Neuronal stem cell (in vitro differentiated cells): ENCODE data around the gene ATG10.
"Not testable (repeated sequence)": the region's sequence is repeated elsewhere in the genome, so short reads cannot be mapped to it uniquely, and the experiment has no call there.

Experiments used
- DNase-seq: peaks from one replicate; pipeline ENCODE4 v3.0.0-alpha.2; 2013; ENCODE audit warnings: low spot score
- H2AFZ ChIP-seq: one replicate; pipeline ENCODE4 v1.6.1; 2013; ENCODE audit warnings: mild to moderate bottlenecking, low read length, inconsistent platforms
- H2AK5ac ChIP-seq: 2 replicates; pipeline ENCODE4 v1.6.1; 2013; ENCODE audit warnings: low read depth, mild to moderate bottlenecking, inconsistent platforms, low read length, moderate library complexity, mixed read lengths
- H2BK120ac ChIP-seq: 2 replicates; pipeline ENCODE4 v1.6.1; 2013; ENCODE audit warnings: low read depth, mild to moderate bottlenecking, inconsistent platforms, low read length, moderate library complexity, mixed read lengths
- H2BK12ac ChIP-seq: one replicate; pipeline ENCODE4 v1.6.1; 2013; ENCODE audit warnings: low read length, inconsistent platforms
- H2BK15ac ChIP-seq: 2 replicates; pipeline ENCODE4 v1.6.1; 2013; ENCODE audit warnings: mild to moderate bottlenecking, low read length, inconsistent platforms, mixed read lengths
- H2BK5ac ChIP-seq: one replicate; pipeline ENCODE4 v1.6.1; 2013; ENCODE audit warnings: inconsistent platforms, mild to moderate bottlenecking, low read length, moderate library complexity
- H3K14ac ChIP-seq: one replicate; pipeline ENCODE4 v1.6.1; 2013; ENCODE audit warnings: low read length, inconsistent platforms
- H3K18ac ChIP-seq: 2 replicates; pipeline ENCODE4 v1.6.1; 2013; ENCODE audit warnings: low read length, inconsistent platforms
- H3K23ac ChIP-seq: 2 replicates; pipeline ENCODE4 v1.6.1; 2013; ENCODE audit warnings: low read depth, mild to moderate bottlenecking, mixed read lengths, low read length, inconsistent platforms; ENCODE audit not compliant: poor library complexity
- H3K27ac ChIP-seq: replicated peaks from 3 replicates; pipeline ENCODE4 v1.5.1; 2013; ENCODE audit warnings: low read length, inconsistent platforms
- H3K27me3 ChIP-seq, 3 experiments: 2 replicates each; pipeline ENCODE4 v1.6.1; 2013; ENCODE audit warnings: low read length in 3 of 3, mild to moderate bottlenecking in 2 of 3, inconsistent platforms in 1 of 3, low read depth in 1 of 3, mixed read lengths in 1 of 3, moderate library complexity in 1 of 3; ENCODE audit not compliant: control insufficient read depth in 3 of 3, insufficient read depth in 3 of 3
- H3K36me3 ChIP-seq, 2 donors: replicated peaks in 1 of 2; 2 replicates each; pipeline ENCODE4 v1.6.1; 2013; ENCODE audit warnings: low read length in 2 of 2; ENCODE audit not compliant: control insufficient read depth in 2 of 2, insufficient read depth in 2 of 2
- H3K4ac ChIP-seq: 2 replicates; pipeline ENCODE4 v1.6.1; 2013; ENCODE audit warnings: inconsistent platforms, mild to moderate bottlenecking, low read length, moderate library complexity
- H3K4me1 ChIP-seq, 2 donors: 1 replicate in 1 of 2; 2 replicates in 1 of 2; pipeline ENCODE4 v1.6.1; 2013; ENCODE audit warnings: low read length in 2 of 2, low read depth in 1 of 2; ENCODE audit not compliant: control insufficient read depth in 2 of 2, insufficient read depth in 1 of 2
- H3K4me2 ChIP-seq: one replicate; pipeline ENCODE4 v1.6.1; 2013; ENCODE audit warnings: mild to moderate bottlenecking, low read length, inconsistent platforms; ENCODE audit not compliant: insufficient read depth, poor library complexity, severe bottlenecking
- H3K4me3 ChIP-seq, 2 donors: 2 replicates each; pipeline ENCODE4 v1.5.1; 2013; ENCODE audit warnings: low read length in 2 of 2, mild to moderate bottlenecking in 2 of 2, inconsistent platforms in 1 of 2, moderate library complexity in 1 of 2
- H3K79me1 ChIP-seq: one replicate; pipeline ENCODE4 v1.6.1; 2013; ENCODE audit warnings: low read depth, mild to moderate bottlenecking, inconsistent platforms, low read length, moderate library complexity
- H3K9ac ChIP-seq: one replicate; pipeline ENCODE4 v1.6.1; 2013; ENCODE audit warnings: mild to moderate bottlenecking, low read depth, low read length, inconsistent platforms; ENCODE audit not compliant: poor library complexity
- H3K9me3 ChIP-seq, 2 donors: replicated peaks in 1 of 2; 2 replicates each; pipeline versions ENCODE3 to v1.6.1; 2013; ENCODE audit warnings: low read length in 2 of 2, mild to moderate bottlenecking in 2 of 2, inconsistent platforms in 1 of 2, low read depth in 1 of 2, mixed read lengths in 1 of 2, moderate library complexity in 1 of 2; ENCODE audit not compliant: control insufficient read depth in 2 of 2, insufficient read depth in 1 of 2
- H4K8ac ChIP-seq: one replicate; pipeline ENCODE4 v1.6.1; 2013; ENCODE audit warnings: low read depth, mild to moderate bottlenecking, inconsistent platforms, low read length, moderate library complexity
- H4K91ac ChIP-seq: one replicate; pipeline ENCODE4 v1.6.1; 2013; ENCODE audit warnings: low read length, low read depth, mild to moderate bottlenecking, inconsistent platforms; ENCODE audit not compliant: poor library complexity
- WGBS, 2 donors: extraction: QIAGEN DNeasy Blood & Tissue Kit; methylation state at CpG; one replicate each; pipeline ENCODE4 v1.1.7; 2013; ENCODE audit warnings: missing lambda C conversion rate in 2 of 2, mixed read lengths in 1 of 2; ENCODE audit not compliant: insufficient read length in 2 of 2, insufficient replicate concordance in 1 of 2; ENCODE audit errors: extremely low coverage in 2 of 2; 5-methylcytosine and 5-hydroxymethylcytosine counted together

ATG10 gene

DNA sequence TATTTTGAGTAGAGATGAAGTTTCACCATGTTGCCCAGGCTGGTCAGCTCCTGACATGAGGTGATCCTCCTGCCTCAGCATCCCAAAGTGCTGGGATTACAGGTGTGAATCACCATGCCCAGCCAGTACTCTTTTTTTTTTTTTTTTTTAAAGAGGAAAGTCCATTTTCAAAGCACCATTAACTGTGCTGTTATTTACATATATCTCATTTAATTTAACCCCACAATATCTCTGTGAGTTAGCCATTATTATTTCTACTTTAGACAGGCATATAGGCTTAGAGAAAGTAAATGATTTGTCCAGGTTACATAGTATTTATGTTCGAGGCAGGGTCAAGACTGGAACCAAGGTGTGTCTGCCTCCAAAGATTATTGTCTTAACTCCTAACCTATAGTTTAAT lies 50.7 kb downstream of the ATG10 start:
- WGBS, 2 donors: no CpG with 5 or more reads among the region's 1 CpG
- Histone ChIP-seq H3K4me1 (peaks cover 4 to 7% of the 10 kb centered on the region in 2 donors), H3K27me3 (no peaks in the 10 kb centered on the region), H3K36me3 (no peaks in the 10 kb centered on the region), H4K91ac (no peak overlapping the region), H3K79me1 (no peaks in the 10 kb centered on the region), H3K18ac (no peak overlapping the region), H3K27ac (no peak overlapping the region), H2BK12ac (no peak overlapping the region), H2AFZ (no peak overlapping the region), H3K23ac (no peak overlapping the region), H2BK15ac (no peak overlapping the region), H2BK5ac (no peak overlapping the region), H4K8ac (no peak overlapping the region), H2BK120ac (no peak overlapping the region), H3K9me3 (no peaks in the 10 kb centered on the region), H3K4ac (no peak overlapping the region), H3K4me2 (no peak overlapping the region), H3K9ac (no peak overlapping the region), H3K4me3 (no peak overlapping the region), H2AK5ac (no peak overlapping the region), H3K14ac (no peak overlapping the region)
- no peak for DNase-seq

DNA sequence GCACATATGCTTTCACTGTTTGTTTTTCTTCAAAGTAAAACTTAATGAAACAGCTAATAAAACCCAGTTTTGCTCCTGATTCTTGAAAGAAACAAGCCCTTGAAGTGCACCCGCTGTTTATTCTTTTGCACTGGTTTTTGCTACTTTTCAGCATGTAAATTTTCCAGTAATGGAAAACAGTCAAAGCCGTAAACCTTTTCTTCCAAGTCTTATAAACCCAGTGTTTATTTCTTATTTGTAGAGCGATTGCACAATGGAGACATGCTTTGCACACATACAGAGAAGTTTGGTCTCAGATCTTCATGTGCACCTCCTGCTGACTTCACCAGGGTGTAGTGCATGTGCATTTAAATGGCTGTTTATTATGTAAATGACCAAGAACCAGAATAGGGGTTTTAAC lies 51.8 kb downstream of the ATG10 start:
- H3K4ac ChIP-seq: no peak overlapping the region
- no peak overlapping the region for H3K23ac ChIP-seq
- H3K9ac ChIP-seq: no peak overlapping the region
- H3K4me1 ChIP-seq: peaks cover 2 to 7% of the 10 kb centered on the region in 2 donors
- no peak overlapping the region for H2AFZ ChIP-seq
- no peak overlapping the region for H2BK15ac ChIP-seq
- H3K27me3 ChIP-seq: no peaks in the 10 kb centered on the region
- H2AK5ac ChIP-seq: no peak overlapping the region
- H3K79me1 ChIP-seq: no peaks in the 10 kb centered on the region
- H3K14ac ChIP-seq: no peak overlapping the region
- no peak overlapping the region for H3K4me3 ChIP-seq
- no peaks in the 10 kb centered on the region for H3K36me3 ChIP-seq
- H4K8ac ChIP-seq: no peak overlapping the region
- no peak for DNase-seq
- no CpG with 5 or more reads among the region's 3 CpGs for WGBS, 2 donors
- H2BK120ac ChIP-seq: no peak overlapping the region
- no peak overlapping the region for H2BK5ac ChIP-seq
- H3K18ac ChIP-seq: no peak overlapping the region
- H4K91ac ChIP-seq: no peak overlapping the region
- H2BK12ac ChIP-seq: no peak overlapping the region
- H3K4me2 ChIP-seq: no peak overlapping the region
- H3K27ac ChIP-seq: no peak overlapping the region
- no peaks in the 10 kb centered on the region for H3K9me3 ChIP-seq

DNA sequence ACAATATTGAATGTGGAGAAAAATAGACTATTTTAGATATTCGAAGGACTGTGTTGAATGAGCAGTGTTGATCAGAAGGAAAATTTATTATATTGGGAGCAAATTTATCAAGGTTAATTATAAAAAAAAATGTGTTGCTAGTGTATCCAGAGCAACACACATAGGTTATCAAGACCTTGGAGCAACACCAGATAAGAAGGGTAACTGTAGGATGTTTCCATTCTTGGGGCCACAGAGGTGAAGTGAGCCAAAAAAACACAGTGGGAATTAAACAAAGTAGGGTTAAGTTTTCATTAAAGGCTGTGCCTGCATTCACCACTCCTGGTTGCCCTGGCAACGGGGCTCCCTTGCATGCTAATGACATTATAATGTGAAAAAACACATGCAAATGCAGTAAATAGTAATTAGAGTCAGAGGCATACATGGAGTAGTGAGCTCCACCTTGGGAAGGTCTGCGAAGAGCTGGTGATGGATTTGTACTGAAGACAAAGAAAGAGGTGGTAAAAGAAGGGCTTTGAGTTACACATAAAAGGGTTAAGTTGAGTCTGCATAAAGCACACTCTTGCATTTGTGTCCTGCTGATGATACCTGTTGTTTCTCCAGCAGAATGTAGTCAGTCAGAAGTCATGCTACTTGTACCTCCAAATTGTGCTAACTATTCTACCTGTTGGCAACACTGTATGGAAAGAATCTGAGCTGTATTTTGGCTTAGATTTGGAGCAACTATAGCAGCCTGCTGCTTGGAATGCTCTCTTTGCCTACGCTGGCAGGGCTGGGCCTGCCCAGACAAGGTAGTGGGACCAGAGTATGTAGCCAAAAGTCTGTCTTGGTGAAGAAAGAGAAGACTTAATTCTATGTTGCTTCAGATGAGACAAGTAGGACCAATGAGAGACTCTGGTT lies 59.6 kb downstream of the ATG10 start:
- no peak overlapping the region for H3K18ac ChIP-seq
- H3K23ac ChIP-seq: no peak overlapping the region
- no peak overlapping the region for H4K8ac ChIP-seq
- DNase-seq: peak; percentile 5
- H3K4me3 ChIP-seq: no peak overlapping the region
- no peak overlapping the region for H2AFZ ChIP-seq
- H3K79me1 ChIP-seq: no peaks in the 10 kb centered on the region
- H2BK5ac ChIP-seq: no peak overlapping the region
- H3K27me3 ChIP-seq: no peaks in the 10 kb centered on the region
- no peak overlapping the region for H3K14ac ChIP-seq
- no peak overlapping the region for H2BK120ac ChIP-seq
- WGBS, 2 donors: no CpG with 5 or more reads among the region's 4 CpGs
- H3K27ac ChIP-seq: peak overlapping the region; percentile 18
- no peak overlapping the region for H3K4me2 ChIP-seq
- no peaks in the 10 kb centered on the region for H3K9me3 ChIP-seq
- H3K4me1 ChIP-seq: peaks cover 2 to 7% of the 10 kb centered on the region in 2 donors
- no peak overlapping the region for H2BK15ac ChIP-seq
- H3K36me3 ChIP-seq: no peaks in the 10 kb centered on the region
- no peak overlapping the region for H3K4ac ChIP-seq
- H2BK12ac ChIP-seq: no peak overlapping the region
- no peak overlapping the region for H4K91ac ChIP-seq
- no peak overlapping the region for H2AK5ac ChIP-seq
- no peak overlapping the region for H3K9ac ChIP-seq

DNA sequence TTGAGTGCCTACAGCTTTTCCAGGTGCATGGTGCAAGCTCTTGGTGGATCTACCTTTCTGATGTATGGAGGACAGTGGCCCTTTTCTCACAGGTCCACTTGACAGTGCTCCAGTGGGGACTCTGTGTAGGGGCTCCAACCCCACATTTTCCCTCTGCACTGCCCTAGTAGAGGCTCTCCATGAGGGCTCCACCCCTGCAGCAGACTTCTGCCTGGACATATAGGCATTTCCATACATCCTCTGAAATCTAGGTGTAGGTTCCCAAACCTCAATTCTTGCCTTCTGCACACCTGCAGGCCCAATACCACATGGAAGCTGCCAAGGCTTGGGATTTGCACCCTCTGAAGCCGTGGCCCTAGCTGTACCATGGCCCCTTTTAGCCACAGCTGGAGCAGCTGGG lies 71.1 kb downstream of the ATG10 start:
- not testable (repeated sequence) for H3K79me1 ChIP-seq, H2BK12ac ChIP-seq, H3K9ac ChIP-seq, H2BK15ac ChIP-seq, H3K14ac ChIP-seq, H3K36me3 ChIP-seq, H3K4me2 ChIP-seq, H2BK120ac ChIP-seq, H4K91ac ChIP-seq, H2AFZ ChIP-seq, DNase-seq, H3K27ac ChIP-seq, H4K8ac ChIP-seq, H3K4me1 ChIP-seq, H2BK5ac ChIP-seq, H3K4ac ChIP-seq, H3K4me3 ChIP-seq, H3K23ac ChIP-seq, H3K18ac ChIP-seq, H3K27me3 ChIP-seq, H2AK5ac ChIP-seq
- WGBS, 2 donors: no CpG with 5 or more reads among the region's 1 CpG
- peaks cover 11 to 18% of the 10 kb centered on the region in 2 donors for H3K9me3 ChIP-seq
